GM21619 (cell line): ENCODE data around the gene PHACTR1.

Experiments
- ATAC-seq: cut with Tn5 transposase; IDR thresholded peaks from one replicate; pipeline ENCODE4 v1.9.1; 2021; ENCODE audit not compliant: unreplicated experiment

Gene PHACTR1

GRCh38 chr6:13178107-13178506 lies 461.5 kb downstream of the PHACTR1 start:
- no peak for ATAC-seq

GRCh38 chr6:13180538-13180937 lies 464.0 kb downstream of the PHACTR1 start:
- no peak for ATAC-seq

GRCh38 chr6:13181393-13181792 lies 464.8 kb downstream of the PHACTR1 start:
- ATAC-seq: no peak

GRCh38 chr6:13183415-13184088 lies 467.0 kb downstream of the PHACTR1 start:
- no peak for ATAC-seq

- no peak for ATAC-seq
Observed at GRCh38 chr6:13184089-13184468, 467.5 kb downstream of the PHACTR1 start.

- ATAC-seq: no peak
Observed at GRCh38 chr6:13184547-13184946, 468.0 kb downstream of the PHACTR1 start.

- ATAC-seq: no peak
Observed at GRCh38 chr6:13186861-13187260, 470.3 kb downstream of the PHACTR1 start.

- no peak for ATAC-seq
Observed at GRCh38 chr6:13187692-13188091, 471.1 kb downstream of the PHACTR1 start.

GRCh38 chr6:13188306-13188705 lies 471.7 kb downstream of the PHACTR1 start:
- ATAC-seq: no peak

GRCh38 chr6:13189710-13190109 lies 473.1 kb downstream of the PHACTR1 start:
- ATAC-seq: no peak

- no peak for ATAC-seq
Observed at GRCh38 chr6:13190376-13190775, 473.8 kb downstream of the PHACTR1 start.

GRCh38 chr6:13191461-13191860 lies 474.9 kb downstream of the PHACTR1 start:
- no peak for ATAC-seq

- ATAC-seq: no peak
Observed at GRCh38 chr6:13194852-13195251, 478.3 kb downstream of the PHACTR1 start.

- ATAC-seq: no peak
Observed at GRCh38 chr6:13195803-13196202, 479.2 kb downstream of the PHACTR1 start.

- ATAC-seq: no peak
Observed at GRCh38 chr6:13198168-13198567, 481.6 kb downstream of the PHACTR1 start.

GRCh38 chr6:13201336-13201735 lies 484.8 kb downstream of the PHACTR1 start:
- ATAC-seq: no peak

- ATAC-seq: no peak
Observed at GRCh38 chr6:13203145-13203544, 486.6 kb downstream of the PHACTR1 start.

GRCh38 chr6:13205106-13205505 lies 488.5 kb downstream of the PHACTR1 start:
- ATAC-seq: no peak

GRCh38 chr6:13212096-13212495 lies 495.5 kb downstream of the PHACTR1 start:
- ATAC-seq: no peak

GRCh38 chr6:13212538-13212937 lies 496.0 kb downstream of the PHACTR1 start:
- ATAC-seq: no peak

- ATAC-seq: no peak
Observed at GRCh38 chr6:13215390-13215789, 498.8 kb downstream of the PHACTR1 start.

GRCh38 chr6:13216236-13217014 lies 499.9 kb downstream of the PHACTR1 start:
- ATAC-seq: no peak
